GM12892 (cell line): Measurements from ENCODE around the gene GLIS1.

ENCODE experiments used
- POLR2A ChIP-seq: IDR thresholded peaks from 2 replicates; pipeline ENCODE4 v1.6.1; 2011; ENCODE audit warnings: low read depth, low read length, control low read depth
- POLR2AphosphoS5 ChIP-seq: IDR thresholded peaks from 2 replicates; pipeline ENCODE4 v1.6.1; 2011; ENCODE audit warnings: low read depth, low read length, control low read depth
- TAF1 ChIP-seq: IDR thresholded peaks from 2 replicates; pipeline ENCODE4 v1.6.1; 2011; ENCODE audit warnings: low read depth, mild to moderate bottlenecking, control low read depth, low read length, borderline replicate concordance

- TF ChIP-seq TAF1 = no peak
- TF ChIP-seq POLR2AphosphoS5 = no peak
- TF ChIP-seq POLR2A = no peak
Measured at GRCh38 chr1:53620061-53620855, 118.7 kb downstream of the GLIS1 start.
